H4 (cell line): Measurements from ENCODE around the gene SSPN. TPM values are rescaled to one million over a fixed set of nuclear protein-coding genes. Genes with fewer than 3 reads are reported as not detected.

Experiments used
- DNase-seq: peaks from one replicate; pipeline ENCODE4 v3.0.0-alpha.2; 2015; ENCODE audit warnings: low spot score
- total RNA-seq: library from RNA; depleted of rRNA; stranded (reverse); fragments of >200 nt; shearing (Covaris generic); gene quantifications from 2 replicates; pipeline ENCODE4 v1.2.3, GENCODE V29; 2014

Gene SSPN
- total RNA-seq, 1 experiment from 2014 or later = 0.31 TPM

DNA sequence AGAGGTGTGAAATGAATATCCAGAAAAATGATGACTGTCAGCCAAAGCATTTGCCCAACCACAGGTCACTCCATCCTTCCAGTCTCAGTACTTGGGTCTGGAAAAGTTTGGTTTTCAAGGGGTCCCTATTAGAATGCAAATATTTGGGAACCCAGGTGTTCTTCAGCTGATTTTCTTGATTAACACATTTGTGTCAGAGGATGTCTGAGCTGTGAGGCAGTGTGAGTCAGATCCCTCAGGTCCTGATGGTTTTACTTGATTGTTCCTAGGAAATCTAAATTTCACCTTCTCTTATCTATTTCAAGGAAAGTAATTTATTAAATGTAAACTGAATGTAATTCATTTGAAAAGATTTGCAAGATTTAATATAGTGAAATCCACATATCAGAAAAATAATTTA is 71.5 kb downstream of the SSPN start:
- DNase-seq = no peak

DNA sequence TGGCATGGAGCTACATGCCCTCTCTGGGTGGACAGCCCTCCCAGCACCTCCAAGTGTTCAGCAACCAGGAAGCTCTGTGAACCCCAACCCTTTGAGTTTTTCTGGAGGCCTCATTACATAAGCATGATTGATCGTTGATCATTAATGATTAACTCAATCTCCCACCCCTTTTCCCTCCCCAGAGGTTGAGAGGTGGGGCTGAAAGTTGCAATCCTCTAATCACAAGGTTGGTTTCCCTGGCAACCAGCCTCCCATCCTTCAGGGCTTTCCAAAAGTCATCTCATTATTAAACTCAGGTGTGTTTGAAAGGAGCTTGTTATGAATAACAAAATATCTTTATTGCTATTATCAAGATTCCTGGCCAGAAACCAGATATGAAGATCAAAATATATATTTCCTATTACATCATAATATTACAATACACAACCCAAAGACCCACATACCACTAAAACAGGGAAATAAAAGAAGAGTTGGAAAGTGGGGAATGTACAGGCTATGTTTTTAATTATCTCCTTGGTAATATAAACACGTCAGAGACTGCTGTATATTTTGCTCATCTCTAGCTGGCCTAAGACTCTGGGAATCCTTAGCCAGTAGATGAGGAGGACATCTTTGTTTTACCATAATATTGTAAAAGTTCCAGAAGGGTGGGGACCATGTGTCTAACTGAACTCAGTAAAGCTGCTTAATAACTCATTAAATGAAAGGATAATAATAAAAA is 73.6 kb downstream of the SSPN start:
- DNase-seq = no peak

DNA sequence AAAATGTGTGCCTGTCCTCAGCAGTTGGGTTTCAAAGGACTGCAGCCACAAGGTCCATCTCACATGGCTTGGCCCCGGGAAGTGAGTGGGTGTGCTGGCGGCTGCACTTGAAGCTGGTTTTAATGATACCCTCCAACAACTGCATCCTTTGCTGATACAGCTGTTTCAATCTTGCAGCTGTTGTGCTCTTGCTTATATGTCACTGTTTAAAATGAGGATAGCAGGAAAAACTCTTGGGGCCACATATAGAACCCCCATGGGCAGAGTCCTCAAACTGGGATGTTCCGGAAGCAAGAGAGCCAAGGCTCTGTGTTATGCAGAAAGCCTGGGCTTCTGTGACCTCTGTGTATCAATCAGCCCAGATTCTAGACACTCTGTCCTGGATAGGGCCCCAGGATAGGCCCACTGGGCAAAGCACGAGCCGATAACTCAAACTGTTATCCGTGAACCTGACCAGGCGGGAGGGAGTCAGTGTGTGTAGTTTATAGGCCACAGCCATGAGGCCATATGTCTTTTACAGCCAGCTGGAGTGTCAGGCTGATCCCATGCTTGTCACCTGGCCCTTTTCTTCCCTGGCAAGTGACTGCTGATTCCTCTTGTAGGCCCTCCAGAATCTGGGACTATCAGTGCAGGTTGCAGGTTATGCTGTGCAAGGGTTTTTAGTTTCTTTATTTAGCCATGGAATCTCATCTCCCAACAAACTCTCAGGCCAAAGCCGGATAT is 74.3 kb downstream of the SSPN start:
- no peak for DNase-seq

DNA sequence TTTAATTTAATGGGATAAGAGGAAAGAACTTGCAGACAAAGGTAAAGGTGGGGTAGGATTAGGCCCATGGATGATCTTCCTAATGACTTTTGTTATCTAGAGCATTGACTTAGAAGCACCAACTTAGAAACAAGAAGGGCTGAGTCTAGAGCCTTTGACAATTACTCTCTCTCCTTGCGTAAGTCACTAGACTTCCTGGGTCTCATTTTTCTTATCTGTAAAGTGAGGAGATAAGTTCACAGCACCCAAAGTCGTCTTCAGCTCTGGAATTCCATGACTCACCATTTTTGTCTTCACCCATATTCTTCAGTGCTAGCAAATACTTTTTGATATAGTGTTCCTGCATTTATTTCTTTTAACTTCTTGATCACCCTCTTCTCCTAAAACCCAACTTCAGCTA is 75.7 kb downstream of the SSPN start:
- DNase-seq = no peak

DNA sequence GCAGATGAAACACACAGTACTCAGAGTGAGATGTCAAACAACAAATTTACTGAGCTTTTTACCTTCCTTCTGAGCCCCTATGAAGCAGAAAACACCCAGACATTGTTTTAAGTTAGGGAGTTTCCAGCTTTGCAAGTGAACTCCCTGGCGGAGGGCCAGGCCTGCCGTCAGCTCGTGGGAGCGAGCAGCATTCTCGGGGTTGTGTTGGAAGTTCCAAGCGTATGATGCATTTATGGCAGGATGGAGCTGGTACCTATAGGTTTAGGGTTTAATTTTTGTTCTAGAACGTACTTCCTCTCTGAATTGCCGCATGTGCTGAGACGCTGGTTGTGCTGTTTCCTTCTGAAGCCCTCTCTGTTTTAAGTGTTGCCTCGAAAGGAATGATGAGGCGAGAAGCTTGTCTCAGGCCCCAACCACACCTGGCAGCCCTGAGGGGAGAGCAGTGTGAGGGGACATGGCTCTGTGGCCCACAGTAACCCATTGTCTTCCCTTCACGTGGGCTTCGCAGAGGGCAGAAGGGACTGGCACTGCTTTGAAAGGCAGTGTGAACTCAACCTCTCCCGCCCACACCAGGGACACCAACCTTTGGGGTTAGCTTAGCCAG is 76.6 kb downstream of the SSPN start:
- peak; percentile 34 for DNase-seq

DNA sequence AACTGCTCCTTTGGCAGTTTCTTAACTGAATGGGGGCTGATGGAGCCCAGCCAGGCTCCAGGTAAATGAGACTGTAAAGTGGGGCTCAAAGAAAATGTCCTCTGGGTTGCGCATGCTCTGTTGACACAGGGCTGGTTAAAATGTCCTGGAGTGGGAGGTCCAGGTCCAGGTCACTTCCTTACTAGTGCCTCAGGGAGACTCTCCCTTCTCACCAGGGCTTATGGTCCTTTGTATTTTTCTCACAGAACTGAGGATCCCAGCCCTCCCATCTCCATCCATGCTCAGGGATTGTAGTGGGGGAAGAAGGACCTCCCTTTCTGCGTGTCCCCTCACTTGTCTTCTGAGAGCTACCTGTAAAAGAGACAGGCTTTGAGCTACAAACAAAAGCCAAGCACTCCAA is 77.5 kb downstream of the SSPN start:
- DNase-seq = no peak

DNA sequence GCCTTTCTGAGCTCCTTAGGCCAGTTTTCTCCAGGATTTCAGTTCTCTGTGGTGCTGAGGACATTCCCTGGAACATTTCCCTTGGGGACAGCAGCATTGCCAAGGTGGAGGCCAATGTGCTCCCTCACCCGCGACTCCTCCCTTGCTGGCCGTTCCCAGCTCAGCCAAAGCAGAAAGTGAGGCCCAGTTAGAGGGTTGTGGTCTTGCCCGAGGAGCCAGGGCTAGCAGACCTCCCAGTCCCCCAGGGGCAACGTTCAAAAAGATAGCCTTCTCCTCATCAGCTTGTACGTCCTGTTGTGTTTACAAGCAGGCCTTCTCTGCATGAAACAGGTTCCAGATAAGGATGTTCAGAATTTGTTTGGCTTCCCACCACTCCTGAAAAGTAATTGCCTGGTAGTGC is 78.4 kb downstream of the SSPN start:
- DNase-seq = peak; percentile 20

DNA sequence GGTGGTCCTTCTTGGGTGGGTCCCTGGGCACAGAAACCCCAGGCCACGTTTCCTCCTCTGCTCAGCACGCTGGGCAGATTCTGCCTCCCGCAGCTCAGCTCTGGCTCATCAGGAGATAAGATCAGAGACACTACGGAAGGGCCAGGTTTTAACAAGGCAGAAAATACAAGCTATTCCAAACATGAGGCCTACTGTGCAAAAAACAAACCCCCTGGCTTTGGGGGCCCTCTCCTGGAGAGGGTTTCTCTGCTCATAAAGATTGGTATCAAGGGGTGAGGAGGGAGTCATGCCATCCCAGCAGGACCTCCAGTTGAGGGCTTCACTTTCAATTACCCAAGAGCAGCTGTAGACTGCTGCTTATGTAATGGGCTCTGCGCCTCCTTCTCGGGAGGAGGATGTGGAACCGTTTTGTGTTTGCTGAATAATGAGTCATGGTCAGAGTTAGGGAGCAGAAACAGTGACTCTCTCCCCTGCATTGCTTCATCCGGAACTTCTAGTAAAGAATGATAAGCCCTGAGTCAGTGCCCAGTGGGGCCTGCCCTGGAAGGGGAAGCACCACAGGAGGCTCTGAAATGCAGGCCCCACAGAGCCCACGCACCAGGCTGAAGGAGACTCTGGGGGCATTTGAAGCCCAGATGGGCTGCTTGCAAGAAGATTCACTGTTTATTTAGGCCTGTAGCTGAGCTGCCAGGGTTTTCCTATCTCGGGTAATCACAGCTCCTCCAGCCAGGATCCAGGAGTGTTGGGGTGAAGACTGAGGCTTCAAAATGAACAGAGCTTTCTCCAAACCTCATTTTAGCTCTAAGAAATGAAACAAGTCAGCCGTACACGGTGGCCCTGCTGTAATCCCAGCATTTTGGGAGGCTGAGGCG is 79.3 kb downstream of the SSPN start:
- DNase-seq = peak; percentile 99

DNA sequence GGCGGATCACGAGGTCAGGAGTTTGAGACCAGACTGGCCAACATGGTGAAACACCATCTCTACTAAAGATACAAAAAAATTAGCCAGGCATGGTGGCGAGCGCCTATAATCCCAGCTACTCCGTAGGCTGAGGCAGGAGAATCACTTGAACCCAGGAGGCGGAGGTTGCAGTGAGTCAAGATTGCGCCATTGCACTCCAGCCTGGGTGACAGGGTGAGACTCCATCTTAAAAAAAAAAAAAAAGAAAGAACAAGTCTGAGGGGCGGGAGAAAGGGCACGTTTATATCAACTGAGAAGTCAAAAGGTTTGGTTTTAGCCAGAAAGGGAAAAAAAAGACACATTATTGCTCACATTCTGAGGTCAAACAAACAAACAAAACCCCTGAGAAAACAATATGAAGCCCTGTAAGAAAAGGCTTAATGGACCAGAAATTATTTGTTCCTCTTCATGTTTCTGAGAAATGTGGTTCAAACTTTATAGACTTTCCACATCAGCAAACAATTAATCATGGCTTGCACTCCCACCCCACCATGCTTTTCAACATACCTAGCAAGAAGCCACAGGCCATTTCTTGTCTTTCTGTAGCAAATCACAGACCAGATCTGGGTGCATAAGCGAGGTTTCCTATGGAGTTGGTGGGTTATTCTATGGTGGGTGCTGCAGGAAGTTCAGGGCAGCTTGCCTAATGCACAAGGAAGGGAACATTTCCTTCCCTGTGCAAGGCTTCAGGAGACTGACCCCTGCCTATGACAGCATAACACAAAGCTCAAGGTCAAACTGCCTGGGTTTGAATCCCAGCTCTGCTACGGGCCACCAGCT is 80.1 kb downstream of the SSPN start:
- DNase-seq = peak; percentile 76

DNA sequence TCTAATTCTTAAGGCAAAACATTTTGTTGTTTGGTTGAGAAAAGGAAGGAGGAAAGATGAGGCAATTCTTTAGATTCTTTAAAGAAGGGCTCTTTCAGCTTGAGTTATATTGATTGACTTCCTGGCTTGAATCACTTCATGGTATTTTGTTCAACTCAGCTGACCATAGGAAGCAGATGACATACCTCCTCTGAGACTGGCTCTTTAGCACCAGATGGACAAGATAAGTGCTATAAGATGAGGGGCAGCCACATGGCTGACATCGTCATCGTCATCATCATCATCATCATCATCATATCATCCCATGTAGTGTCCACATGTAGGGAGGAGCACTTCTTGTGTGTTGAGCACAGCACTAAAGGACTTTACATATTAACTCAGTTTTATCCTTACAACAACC is 81.3 kb downstream of the SSPN start:
- no peak for DNase-seq

DNA sequence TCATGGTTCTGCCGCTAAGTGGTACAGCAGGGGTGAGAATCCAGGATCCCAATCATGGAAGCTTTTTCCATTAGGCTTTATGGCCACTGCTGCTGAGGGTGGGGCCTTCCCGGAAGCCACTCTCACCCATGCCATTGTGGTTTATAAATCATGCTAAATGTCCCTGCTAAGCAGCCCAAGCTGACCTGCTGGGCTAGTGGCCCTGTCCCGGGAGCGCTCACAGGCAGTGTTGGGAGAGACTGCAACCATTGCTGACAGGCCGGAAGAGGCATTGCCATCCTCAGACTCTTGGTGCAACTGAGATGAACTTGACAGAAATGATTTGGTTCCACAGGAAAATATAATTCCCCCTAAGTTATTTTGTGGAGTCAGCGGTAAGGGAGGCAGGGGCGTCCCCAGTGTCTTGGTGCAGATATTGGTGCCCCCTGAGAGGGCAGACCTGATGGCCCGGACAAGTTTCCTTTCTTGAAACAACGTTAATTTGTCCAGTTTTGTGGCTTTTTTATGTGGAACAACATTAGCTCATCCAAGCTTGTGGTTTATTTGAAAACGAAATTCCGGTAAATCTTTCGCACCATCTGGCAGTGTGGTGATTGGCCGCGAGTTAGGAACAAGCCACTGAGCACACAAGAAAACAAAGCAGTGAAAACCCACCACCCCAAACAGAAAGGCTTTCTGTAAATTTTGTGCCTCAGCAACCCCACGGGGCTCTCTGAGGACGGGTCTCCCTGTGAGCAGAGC is 82.3 kb downstream of the SSPN start:
- peak; percentile 87 for DNase-seq

DNA sequence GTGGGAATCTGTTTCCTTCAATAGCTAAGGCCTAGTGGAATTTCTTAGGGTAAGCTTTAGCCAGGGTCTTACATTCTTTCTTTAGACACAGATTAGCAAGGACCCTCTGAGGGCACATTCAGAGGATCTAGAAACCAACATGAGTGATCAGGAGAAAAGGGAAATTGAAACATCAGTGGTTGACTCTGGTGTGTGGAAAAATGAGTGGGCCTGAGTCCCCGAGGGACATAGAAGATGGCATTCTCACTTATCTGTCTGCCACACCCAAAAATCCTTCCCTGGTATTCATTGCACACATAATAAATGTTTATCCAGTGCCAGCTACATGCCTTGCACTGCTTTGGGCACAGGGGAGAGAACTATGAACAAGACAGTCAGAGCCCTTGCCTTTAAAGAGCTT is 82.9 kb downstream of the SSPN start:
- DNase-seq = no peak

DNA sequence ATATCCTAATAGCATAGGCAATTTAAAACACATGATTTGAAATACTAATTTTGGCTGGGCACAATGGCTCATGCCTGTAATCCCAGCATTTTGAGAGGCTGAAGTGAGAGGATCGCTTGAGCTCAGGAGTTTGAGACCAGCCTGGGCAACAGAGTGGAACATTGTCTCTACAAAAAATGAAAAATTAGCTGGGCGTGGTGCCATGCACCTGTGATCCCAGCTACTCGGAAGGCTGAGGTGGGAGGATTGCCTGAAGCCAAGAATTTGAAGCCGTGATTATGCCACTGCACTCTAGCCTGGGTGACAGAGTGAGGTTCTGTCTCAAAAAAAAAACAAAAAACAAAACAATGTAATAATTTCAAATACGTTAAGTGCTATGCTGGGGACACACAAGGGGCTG is 83.3 kb downstream of the SSPN start:
- DNase-seq = no peak

DNA sequence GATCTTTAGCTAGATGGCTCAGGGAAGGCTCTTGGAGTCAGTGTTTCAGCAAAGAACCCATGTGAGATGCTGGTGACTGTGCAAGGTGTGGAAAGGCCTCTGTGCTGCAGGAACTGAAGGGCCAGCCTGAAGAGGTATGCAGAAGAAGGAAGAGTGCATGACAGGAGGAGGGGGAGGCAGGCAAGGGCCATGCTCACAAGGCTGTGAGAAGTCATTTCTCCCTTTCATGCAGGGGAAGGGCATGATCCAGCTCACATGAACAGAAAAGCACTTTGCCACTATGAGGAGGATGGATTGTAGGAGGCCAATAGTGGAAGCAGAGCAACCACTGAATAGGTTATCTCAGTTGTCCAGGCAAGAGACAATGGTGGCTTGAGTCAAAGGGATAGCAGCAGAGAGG is 83.7 kb downstream of the SSPN start:
- DNase-seq = no peak

DNA sequence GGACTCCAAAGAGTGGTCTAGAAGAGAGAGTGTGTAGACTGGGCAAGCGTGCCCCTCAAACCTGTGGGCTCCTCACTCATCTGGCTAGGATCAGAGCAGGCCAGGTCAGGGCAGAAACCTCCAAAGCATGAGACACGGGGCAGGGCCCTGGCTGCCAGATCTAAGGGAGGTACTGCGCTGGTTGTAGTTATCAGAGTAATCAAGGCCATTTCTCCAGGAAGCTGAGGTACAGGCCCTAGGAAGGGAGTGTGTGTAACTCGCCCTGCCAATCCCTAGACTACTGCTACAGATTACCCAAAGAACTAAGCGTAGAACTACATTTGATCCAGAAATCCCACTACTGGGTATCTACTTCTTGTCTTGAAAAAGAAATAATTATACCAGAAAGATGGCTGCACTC is 84.5 kb downstream of the SSPN start:
- DNase-seq = no peak

DNA sequence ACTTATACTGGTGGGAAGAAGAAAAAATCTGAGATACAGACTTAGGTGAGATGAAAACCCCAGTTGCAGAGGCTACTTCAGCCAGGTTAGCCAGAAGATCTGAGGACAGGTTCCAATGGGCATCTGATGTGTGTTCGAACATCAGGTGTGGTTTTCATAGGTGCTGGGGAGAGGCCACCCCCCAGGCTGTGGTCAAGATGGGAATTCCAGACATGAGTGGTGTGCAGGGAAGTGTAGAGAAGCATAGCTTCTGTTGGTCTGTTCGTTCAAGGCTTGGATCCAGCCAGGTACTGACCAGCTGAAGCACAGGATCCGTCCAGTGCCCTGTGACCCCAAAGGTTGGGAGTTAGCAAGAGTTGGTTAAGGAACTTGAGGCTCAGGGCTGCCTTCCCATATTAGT is 85.5 kb downstream of the SSPN start:
- no peak for DNase-seq

DNA sequence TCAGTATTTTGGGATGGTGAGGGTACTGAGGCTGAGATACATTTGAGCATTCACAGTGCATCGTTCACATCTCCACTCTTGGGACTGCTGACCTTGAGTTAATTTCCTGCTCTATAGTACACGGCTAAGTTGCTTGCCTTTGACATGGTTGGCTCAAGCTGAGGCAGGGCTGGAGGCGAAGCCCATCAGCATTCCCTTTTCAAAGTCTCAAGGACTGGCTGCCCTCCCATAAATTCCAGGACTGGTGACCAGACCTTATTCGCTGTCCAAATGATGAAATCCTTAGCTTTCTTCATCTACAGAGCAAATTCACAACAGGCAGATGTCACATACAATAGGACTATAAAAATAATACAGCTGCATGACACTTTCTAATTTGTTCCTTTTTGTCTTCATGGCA is 85.9 kb downstream of the SSPN start:
- no peak for DNase-seq

DNA sequence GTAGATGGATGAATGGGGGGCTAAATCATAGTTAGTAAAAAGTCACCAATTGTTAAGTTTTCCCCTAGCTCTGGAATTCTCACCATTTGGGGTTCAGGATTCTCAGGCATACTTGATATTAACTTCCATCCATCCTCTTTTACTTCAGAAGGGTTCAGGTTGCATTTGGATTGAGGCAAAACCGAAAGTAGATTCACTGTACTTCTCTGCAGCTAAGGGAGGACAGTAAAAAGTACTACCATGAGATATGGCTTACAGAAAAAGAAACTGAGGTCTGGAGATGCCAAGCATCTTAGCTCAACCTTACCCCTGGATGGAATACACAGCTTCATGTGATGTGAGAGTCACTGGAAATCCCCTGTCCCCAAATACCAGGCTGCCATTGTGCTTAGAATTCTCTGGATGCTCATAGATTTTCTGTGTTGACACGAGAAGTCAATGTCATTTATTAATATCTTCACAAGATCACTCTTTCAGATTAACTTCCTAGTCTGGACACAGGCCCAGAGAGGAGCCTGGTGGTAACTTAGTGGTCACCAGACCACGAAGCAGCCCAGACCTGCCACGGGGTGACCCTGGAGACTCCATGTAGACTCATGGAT is 87.1 kb downstream of the SSPN start:
- DNase-seq = no peak

DNA sequence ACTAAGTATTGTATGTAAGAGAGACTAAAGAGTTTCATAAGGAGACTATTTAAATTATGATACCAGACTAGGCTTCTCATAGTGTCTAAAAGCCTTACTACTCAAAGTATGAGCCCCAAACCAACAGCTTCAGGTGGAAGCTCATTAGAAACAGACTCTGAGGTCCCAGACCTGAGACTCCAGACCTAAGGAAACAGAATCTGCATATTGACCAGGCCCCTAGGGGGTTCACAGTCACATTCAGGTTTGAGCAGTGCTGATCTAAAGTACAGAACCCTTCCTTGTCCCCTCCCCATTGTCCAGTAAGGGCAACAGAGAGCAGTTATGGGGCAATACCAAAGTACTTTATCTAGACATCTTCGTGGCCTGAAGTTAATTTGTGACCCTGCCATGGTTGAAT is 87.7 kb downstream of the SSPN start:
- DNase-seq = no peak

DNA sequence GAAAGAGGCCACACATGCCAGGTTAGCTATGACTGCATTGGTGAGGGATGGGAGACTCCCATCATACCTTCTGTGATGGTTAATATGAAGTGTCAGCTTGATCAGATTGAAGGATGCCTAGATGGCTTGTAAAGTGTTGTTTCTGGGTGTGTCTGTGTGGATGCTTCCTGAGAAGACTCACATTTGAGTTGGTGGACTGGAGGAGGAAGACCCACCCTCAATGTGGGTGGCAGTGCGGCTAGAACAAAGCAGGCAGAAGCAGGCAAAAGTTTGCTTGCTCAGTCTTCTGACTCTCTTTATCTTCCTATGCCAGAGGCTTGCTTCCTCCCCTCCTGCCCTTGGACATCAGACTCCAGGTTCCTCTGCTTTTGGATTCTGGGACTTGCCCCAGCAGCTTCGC is 88.2 kb downstream of the SSPN start:
- DNase-seq = no peak
